Mucosa of descending colon (tissue), 3 donors: Measurements from ENCODE around the gene PGM1. TPM values are rescaled to one million over a fixed set of nuclear protein-coding genes. Genes with fewer than 3 reads are reported as not detected.
A peak's percentile ranks its signal among the peaks of the same experiment; 100 is the strongest.

ENCODE experiments used
- ATAC-seq: fragments of 200-7000 bp; cut with Tn5 transposase; one replicate; pipeline ENCODE4 v1.9.1; 2020; ENCODE audit warnings: mild to moderate bottlenecking, moderate library complexity
- DNase-seq, 3 donors: peaks; one replicate each; pipeline ENCODE4 v3.0.0-alpha.2; 2020
- H3K36me3 ChIP-seq: fragments of 200-600 bp; one replicate; pipeline ENCODE4 v1.8.0; 2021; ENCODE audit warnings: low read depth, mild to moderate bottlenecking
- H3K4me1 ChIP-seq: fragments of 200-600 bp; one replicate; pipeline ENCODE4 v1.8.0; 2021; ENCODE audit warnings: low read depth, mild to moderate bottlenecking
- H3K4me3 ChIP-seq: fragments of 200-600 bp; one replicate; pipeline ENCODE4 v1.8.0; 2021; ENCODE audit warnings: mild to moderate bottlenecking
- H3K9me3 ChIP-seq: fragments of 200-600 bp; one replicate; pipeline ENCODE4 v1.8.0; 2021; ENCODE audit warnings: mild to moderate bottlenecking
- CTCF ChIP-seq: fragments of 200-600 bp; IDR thresholded peaks from one replicate; pipeline ENCODE4 v1.8.0; 2022; ENCODE audit warnings: antibody characterized with exemption, mild to moderate bottlenecking
- intact Hi-C, 2 donors: fragments of 100-400 bp; cut with DNase I in 1 of 2; cut with micrococcal nuclease in 1 of 2; formaldehyde crosslinking; loops; one replicate each; pipeline versions ENCODE4 v1.11.0 to v1.11.1; 2022; cut with DNase I, micrococcal nuclease
- total RNA-seq, 3 donors: library from RNA; stranded (reverse); fragmentation: NEBNext Ultra II Directional in 2 of 3; extraction: Animal tissue kit (Norgen Biotek cat#: 25700) in 2 of 3; gene quantifications; one replicate each; pipeline versions ENCODE4 v1.2.1 to v1.2.4, GENCODE V29; 2021 to 2023
- donor health status: DM: no; HTN: no; CAD: no; lungs with moderate emphysema.
- donor health status: DM: no; HTN: no; CAD: no.
- donor health status: DM: no; HTN: yes; CAD: no.

PGM1 gene
- total RNA-seq, 3 donors from 2014 or later = 81.0 to 116 (median 87.3) TPM

- H3K36me3 ChIP-seq = no peaks in the 10 kb centered on the region
- TF ChIP-seq CTCF = no peak
- intact Hi-C loops = no loop called here
- H3K4me3 ChIP-seq = no peak overlapping the region
- H3K4me1 ChIP-seq = peaks cover 11% of the 10 kb centered on the region
- no peak for DNase-seq
- H3K9me3 ChIP-seq = no peaks in the 10 kb centered on the region
- ATAC-seq = no peak
Measured at GRCh38 chr1:63638471-63638870, 45.3 kb downstream of the PGM1 start.

GRCh38 chr1:63638875-63639274, 45.7 kb downstream of the PGM1 start:
- H3K4me3 ChIP-seq = no peak overlapping the region
- intact Hi-C loops = no loop called here
- ATAC-seq (no peak), DNase-seq (no peak)
- H3K9me3 ChIP-seq = no peaks in the 10 kb centered on the region
- peaks cover 11% of the 10 kb centered on the region for H3K4me1 ChIP-seq
- H3K36me3 ChIP-seq = no peaks in the 10 kb centered on the region
- TF ChIP-seq CTCF = no peak

GRCh38 chr1:63640633-63641567, 47.7 kb downstream of the PGM1 start:
- H3K36me3 ChIP-seq = no peaks in the 10 kb centered on the region
- intact Hi-C loops = no loop called here
- ATAC-seq (peak; percentile 84), DNase-seq (peak in 1 of 3 donors; percentile 54)
- H3K9me3 ChIP-seq = no peaks in the 10 kb centered on the region
- H3K4me1 ChIP-seq = peaks cover 11% of the 10 kb centered on the region
- no peak overlapping the region for H3K4me3 ChIP-seq
- TF ChIP-seq CTCF = no peak

GRCh38 chr1:63641615-63642014, 48.4 kb downstream of the PGM1 start:
- no peak for DNase-seq
- Histone ChIP-seq H3K9me3 (no peaks in the 10 kb centered on the region), H3K4me1 (peaks cover 11% of the 10 kb centered on the region), H3K4me3 (no peak overlapping the region), H3K36me3 (no peaks in the 10 kb centered on the region)
- no peak for TF ChIP-seq CTCF
- intact Hi-C loops = no loop called here
- ATAC-seq = peak; percentile 21

GRCh38 chr1:63642901-63643300, 49.7 kb downstream of the PGM1 start:
- no peak overlapping the region for H3K4me3 ChIP-seq
- H3K4me1 ChIP-seq = peaks cover 11% of the 10 kb centered on the region
- ATAC-seq = peak; percentile 4
- no peaks in the 10 kb centered on the region for H3K9me3 ChIP-seq
- H3K36me3 ChIP-seq = no peaks in the 10 kb centered on the region
- no peak for DNase-seq
- intact Hi-C loops = no loop called here
- TF ChIP-seq CTCF = no peak
